HG02798 (cell line): Measurements from ENCODE around the gene CCDC183.
"Not testable (repeated sequence)": the region's sequence is repeated elsewhere in the genome, so short reads cannot be mapped to it uniquely, and the experiment has no call there.

Experiments
- ATAC-seq: cut with Tn5 transposase; IDR thresholded peaks from one replicate; pipeline ENCODE4 v1.9.1; 2021; ENCODE audit warnings: mild to moderate bottlenecking; ENCODE audit not compliant: unreplicated experiment, poor library complexity

Gene CCDC183

DNA sequence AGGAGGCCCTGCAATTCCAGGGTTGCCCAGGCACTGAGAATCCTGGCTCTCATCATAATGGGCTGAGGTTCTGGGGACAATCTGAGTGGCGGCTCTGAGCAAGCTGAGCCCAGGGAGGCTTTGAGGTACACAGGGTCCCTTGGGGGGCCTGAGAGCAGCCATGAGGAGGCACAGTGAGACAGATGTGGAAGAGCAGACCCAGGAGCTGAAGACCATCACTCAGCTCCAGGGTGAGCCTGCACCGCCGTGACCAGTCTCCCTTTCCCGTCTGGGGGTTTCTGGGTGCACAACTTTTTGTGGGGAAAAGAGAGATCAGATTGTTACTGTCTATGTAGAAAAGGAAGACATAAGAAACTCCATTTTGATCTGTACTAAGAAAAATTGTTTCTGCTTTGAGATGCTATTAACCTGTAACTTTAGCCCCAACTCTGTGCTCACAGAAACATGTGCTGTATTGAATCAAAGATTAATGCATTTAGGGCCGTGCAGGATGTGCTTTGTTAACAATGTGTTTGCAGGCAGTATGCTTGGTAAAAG is at the start of gene CCDC183:
Gene CCDC183, plus strand, starts transcription at position 101 of the 537 bp plus-strand sequence. Its CDS starts 60 bp downstream, at position 161.
- no peak for ATAC-seq

DNA sequence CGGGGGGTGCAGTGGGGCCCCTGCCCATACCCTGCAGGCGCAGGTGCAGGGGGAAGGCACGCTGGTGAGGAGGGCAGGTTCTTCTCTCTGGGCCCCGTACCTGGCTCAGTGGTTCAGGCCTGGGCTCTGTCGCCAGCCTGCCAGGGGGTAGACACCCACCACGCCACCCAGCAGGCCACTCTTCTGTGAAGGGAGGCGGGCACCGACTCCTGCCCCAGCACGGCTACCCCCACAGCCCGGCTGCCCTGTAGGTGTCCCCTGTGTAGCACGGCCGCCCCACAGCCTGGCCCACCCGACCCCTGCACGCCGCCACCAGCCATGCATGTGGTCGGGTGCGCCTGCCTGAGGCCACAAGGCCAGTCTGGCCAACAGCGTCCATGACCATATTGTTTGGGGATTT is 49.5 kb upstream of the CCDC183 start:
- no peak for ATAC-seq

DNA sequence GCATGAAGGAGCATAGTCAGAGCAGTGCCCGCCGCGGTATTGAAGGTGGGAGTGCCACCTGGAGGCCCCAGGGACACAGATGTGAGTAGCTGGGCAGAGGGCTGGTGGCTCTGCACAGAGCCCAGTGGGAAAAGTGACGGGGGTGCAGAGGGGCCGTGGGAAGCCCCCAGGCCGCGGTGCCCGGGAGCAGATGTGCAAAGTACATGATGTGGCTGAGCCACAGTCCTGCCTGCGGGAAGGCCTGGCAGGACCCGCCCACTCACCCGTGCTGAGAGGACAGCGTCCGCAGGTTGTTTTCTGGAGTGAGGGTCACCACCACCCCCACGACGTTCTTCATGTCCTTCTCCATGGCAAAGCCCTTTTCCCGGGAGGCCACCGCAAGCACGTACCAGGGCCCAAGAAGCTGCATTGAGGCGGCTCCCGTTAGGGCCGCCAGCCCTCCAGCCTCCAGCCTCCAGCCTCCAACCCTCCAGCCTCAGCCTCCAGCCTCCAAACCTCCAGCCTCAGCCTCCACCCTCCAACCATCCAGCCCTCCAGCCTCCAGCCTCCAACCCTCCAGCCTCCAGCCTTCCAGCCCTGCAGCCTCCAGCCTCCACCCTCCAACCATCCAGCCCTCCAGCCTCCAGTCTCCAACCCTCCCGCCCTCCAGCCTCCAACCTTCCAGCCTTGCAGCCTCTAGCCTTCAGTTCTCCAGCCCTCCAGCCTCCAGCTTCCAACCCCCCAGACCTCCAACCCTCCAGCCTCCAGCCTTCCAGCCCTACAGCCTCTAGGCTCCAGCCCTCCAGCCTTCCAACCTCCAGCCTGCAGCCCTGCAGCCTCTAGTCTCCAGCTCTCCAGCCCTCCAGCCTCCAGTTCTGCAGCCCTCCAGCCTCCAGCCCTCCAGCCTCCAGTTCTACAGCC is 48.7 kb upstream of the CCDC183 start:
- ATAC-seq: no peak

- no peak for ATAC-seq
Observed at GRCh38 chr9:136748201-136748600, 47.9 kb upstream of the CCDC183 start, which contains the start of gene LCN6. Gene LCN6 (minus strand): TSS chr9:136748525. CDS start chr9:136748483, 42 bp downstream.

- no peak for ATAC-seq
Observed at GRCh38 chr9:136748666-136749611, 47.2 kb upstream of the CCDC183 start.

DNA sequence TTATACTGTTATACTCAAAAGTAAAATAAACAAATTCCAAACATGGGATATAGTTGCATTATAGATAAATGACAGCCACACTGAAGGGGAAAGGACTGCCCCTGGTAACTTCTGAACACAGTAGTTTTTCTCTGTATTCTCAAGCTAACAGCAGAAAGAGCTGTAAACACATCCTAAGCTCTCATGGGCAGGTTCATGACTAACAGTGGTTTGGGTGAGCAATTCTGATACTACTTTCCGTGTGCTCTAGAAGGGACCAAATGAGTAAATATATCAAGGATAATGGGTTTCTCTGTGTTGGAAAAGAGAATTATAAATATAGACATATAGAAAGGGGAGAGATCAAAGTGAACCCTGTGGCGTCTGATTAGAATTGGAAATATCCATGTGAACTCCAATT is 45.6 kb upstream of the CCDC183 start:
- ATAC-seq: no peak

GRCh38 chr9:136751244-136751643 is 44.9 kb upstream of the CCDC183 start:
- ATAC-seq: no peak

- ATAC-seq: no peak
Observed at GRCh38 chr9:136751814-136752213, 44.3 kb upstream of the CCDC183 start.

DNA sequence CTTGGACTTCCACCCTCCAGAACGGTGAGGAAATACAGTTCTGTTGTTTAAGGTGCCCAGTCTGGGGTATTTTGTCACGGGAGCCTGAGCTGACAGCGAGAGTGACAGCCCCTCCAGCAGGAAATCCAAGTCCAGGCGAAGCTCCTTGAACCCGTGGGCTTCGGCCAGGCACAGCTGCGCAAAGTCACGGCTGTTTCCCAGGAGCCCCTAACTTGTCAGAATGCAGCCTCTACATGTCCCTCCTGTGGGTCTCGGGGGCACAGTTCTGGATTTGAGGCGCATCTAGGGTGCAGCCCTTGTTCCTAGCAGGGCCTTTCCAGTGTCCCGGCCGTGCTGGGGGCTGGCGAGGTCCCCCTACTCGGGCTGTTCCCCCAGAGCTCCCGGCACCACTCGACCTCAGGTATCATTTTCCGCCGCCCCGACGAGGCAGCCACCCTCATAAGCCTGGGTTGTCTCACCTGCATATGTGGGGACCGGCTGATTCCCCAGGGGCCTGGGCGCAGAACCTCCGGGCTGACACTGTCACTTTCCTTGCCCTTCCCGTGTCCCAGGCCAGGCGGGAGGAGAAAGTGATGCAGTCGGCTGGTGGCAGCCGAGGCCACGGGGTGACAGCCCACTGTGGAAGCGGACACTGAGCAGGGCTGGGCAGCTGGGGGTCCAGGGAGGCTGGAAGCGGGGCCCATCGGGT is 42.6 kb upstream of the CCDC183 start:
- no peak for ATAC-seq

DNA sequence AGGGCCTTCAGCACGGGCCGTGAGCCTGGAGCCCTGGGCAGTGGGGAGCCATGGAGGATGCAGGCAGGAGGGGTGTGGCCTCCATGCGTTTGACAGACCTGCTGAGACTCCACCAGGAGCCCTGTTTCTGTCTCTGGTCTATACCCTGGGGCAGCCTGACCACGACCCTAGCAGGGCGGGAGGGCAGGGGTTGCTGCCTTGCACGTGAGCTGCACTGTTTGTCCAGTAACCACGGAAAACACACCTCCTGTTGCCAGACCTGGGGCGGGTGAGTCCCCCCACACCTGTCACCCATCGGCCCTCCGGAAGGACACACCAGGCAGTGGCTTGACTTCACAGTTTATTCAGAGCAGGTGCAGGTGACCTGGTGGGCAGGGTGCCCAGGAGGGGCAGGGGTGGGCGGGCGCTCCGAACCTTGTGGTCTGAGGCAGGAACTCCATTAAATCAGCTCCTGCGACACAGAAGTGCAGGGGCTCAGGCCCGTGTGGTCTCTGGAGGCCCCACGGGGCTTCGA is 42.0 kb upstream of the CCDC183 start:
- no peak for ATAC-seq

DNA sequence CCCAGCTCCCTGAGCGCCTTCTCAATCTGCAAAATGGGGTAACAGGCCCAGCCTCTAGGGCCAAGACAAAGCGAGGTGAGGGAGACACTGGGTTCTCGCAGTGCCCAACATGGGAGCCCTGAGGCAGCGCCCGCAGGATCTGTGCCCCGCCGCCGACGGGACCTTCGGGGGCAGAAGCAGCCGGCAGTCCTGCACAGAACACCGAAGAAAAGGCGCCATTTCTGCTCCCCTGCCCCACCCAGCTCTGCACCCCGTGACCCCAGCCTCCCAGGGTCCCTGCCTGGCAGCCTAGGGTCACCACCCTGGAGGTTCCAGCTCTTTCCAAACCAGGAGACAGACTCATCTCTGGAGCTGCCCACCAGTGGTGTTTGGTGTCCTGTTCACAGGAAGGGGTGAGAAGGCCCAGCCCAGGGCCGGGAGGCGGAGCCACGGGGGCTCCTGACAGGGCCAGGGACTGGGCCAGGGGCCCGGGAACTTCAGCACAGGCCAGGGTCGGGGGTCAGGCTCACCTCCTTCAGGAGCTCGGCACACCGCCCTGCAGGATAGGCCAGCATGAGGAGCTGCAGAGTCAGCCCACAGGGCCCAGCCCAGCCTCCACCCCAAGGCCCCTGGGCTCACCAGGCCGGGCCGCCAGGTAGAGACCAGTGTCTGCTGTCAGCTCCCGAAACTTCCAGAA is 41.4 kb upstream of the CCDC183 start:
- no peak for ATAC-seq

DNA sequence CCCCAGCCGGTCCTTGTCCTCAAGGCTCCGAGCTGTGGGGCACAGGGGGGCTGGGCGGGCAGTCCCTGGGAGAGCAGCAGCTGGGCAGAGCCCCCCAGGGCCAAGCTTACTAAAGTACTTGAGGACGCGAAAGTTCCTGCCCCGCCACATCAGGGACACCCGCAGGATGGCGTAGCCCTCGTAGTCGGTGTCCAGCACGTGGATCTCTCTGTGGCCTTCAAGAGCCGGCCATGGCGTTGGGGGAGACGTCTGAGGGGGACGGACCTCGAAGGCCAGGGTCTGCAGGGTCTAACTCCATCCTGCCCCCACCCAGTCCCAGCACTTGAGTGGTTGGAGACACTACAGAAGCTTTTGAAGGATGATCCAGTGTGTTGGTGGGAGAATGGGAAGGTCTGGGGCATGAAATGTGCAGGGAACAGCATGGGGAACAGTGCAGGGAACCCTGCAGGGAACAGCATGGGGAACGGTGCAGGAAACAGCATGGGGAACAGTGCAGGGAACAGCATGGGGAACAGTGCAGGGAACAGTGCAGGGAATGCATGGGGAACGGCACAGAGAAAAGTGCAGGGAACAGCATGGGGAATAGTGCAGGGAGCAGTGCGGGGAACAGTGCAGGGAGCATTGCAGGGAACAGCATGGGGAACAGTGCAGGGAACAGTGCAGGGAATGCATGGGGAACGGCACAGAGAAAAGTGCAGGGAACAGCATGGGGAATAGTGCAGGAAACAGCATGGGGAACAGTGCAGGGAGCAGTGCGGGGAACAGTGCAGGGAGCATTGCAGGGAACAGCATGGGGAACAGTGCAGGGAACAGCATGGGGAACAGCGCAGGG is 40.6 kb upstream of the CCDC183 start:
- ATAC-seq: not testable (repeated sequence)

- no peak for ATAC-seq
Observed at GRCh38 chr9:136756134-136756438, 40.1 kb upstream of the CCDC183 start.

DNA sequence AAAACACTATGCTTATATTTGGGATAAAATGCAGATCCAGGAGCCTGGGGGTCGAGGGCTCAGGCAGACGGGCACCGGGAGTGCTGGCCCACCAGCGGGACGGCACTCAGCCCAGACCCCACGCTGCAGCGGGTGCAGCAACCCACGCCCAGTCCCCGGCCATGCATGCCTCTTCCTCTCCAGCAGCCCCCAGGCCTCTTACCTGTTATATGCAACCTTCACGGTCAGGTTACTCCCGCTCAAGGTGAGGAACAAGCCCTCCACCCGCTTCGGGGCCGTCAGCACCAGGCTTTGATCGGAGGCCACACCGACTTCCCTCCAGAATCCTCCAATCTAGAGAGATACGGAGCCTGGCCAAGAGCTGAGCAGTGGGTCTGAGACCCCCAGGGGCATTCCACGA is 39.3 kb upstream of the CCDC183 start:
- ATAC-seq: no peak

DNA sequence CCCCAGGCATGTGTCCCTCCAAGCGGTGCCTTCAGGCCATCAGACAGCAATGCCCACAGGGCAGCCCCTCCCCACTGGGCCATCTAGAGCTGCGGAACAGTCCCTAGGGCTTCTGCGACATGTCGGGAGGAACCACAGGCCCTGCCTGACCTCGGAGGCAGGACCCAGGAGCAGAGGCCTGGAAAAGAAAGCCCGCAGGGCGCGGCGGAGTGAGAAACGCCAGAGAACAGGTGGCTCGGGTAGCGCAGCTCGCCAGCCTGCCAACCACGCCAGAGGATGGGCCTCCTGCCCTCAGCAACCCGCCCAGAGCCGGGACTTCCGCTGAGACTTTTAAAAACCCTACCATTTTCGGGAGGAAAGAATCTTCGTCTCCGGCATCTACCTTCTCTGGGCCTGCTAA is 38.8 kb upstream of the CCDC183 start:
- no peak for ATAC-seq

DNA sequence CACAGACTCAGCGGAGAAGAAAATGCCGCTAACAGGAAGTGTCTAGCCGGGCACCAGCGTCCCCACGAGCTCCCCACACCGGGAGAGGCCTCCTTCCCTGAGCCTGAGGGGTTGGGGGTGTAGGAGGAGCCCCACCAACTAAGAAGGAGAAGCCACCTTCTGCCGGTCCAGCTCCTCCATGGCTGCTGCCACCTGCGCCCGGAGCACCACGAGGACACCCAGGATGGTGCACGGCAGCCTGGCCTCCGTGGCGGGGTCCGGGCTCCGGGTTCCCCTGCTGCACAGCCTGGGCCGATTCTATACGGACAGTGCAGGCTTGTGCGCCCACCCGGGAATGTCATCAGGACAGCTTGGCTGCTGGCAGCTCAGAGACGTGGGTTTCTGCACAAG is 38.4 kb upstream of the CCDC183 start:
- no peak for ATAC-seq

GRCh38 chr9:136759001-136759400 is 37.1 kb upstream of the CCDC183 start:
- ATAC-seq: no peak

- no peak for ATAC-seq
Observed at GRCh38 chr9:136759436-136760325, 36.5 kb upstream of the CCDC183 start.
